Stimulated activated CD4-positive, alpha-beta T cell treated with anti-CD3 and anti-CD28 coated beads, Interleukin-12 subunit alpha, Interleukin-12 subunit beta, amount 100 ng/mL, for 24 hours (primary cell): ENCODE results near the gene CPNE2.

ENCODE experiments used
- DNase-seq, 2 experiments: peaks; one replicate each; pipeline ENCODE4 v3.0.0-alpha.2; 2020; ENCODE audit warnings: low read depth in 2 of 2

Gene CPNE2

DNA sequence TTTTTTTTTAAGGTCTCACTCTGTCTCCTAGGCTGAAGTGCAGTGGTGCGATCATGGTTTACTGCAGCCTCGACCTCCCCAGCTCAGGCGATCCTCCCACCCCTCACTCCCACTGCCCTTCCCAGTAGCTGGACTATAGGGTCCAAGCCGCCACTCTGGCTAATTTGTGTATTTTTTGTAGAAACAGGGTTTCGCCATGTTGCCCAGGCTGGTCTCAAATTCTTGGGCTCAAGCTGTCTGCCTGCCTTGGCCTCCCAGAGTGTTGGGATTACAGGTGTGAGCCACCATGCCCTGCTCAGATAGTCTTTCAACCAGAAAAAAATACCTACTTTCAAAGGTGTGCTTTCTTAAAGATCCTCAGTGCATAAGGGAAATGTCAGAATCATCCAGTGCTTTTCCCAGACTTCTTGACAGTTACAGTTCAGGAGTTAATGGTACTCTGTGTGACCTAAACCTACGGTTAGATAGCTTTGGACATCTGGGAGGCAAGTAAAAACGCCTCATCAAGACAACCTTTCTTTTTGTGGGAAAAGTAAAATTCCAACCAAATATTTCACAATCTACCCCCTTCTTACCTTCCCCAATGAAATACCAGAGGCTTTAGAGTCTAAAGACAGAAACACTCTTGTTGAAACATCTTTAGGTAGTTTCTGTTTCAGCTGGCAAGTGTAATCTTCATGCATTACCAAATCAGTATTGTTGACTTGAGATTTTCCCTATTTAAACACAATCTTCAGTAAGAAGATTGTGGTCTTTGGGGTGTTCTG lies 100.5 kb downstream of the CPNE2 start:
- DNase-seq = no peak

DNA sequence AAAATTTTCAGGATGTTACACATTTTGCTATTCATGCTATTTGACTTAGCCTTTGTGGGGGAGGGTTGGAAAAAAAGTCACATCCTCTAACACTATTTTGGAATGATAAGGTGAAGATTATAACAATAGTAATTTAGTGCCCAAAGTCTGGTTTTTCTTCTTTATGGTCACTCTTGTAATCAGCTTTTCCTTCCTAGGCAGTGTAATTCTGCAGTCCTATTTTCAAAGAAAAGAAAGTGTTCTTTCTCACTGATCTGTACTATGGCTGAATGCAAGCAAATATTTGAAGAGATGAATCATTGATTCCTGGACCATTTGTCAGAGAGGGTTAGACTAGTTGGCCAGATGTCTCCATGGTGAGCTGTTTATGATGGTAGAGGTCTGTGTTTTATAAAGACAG lies 102.1 kb downstream of the CPNE2 start:
- no peak for DNase-seq

GRCh38 chr16:57196286-57196685 lies 103.9 kb downstream of the CPNE2 start:
- no peak for DNase-seq

- no peak for DNase-seq
Measured at GRCh38 chr16:57196753-57197152, 104.4 kb downstream of the CPNE2 start.
